ENCODE data around the gene RAB8B. TPM values are rescaled to one million over a fixed set of nuclear protein-coding genes. Genes with fewer than 3 reads are reported as not detected.

Gene RAB8B
- total and polyA plus RNA-seq, 7 donors: 2.5 to 18.1 (median 5.4) TPM

GRCh38 chr15:63292241-63292640, 102.8 kb downstream of the RAB8B start:
- intact Hi-C loops (cut with DNase I): no loop called here
- Histone ChIP-seq H3K27me3 (ENCODE audit: insufficient read depth in 3 of 3, low read length in 2 of 3) (no peaks in the 10 kb centered on the region), H3K4me1 (peaks cover 7% of the 10 kb centered on the region), H3K36me3 (ENCODE audit: insufficient read depth in 1 of 2, low read depth in 1 of 2) (peaks cover 0 to 14% of the 10 kb centered on the region in 2 donors), H3K27ac (no peak overlapping the region), H3K4me3 (no peak overlapping the region), H3K9me3 (no peaks in the 10 kb centered on the region)
- no peak for DNase-seq
- 96 to 97% (median 97%) methylated on average over 3 of the region's 3 CpGs for WGBS, 3 donors
- ATAC-seq: no peak
- no peak for TF ChIP-seq CTCF (IDR thresholded peaks at IDR 0.05)

- H3K4me3 ChIP-seq: no peak overlapping the region
- no peak for ATAC-seq
- WGBS, 3 donors: 95 to 98% (median 97%) methylated on average over 5 of the region's 5 CpGs
- H3K9me3 ChIP-seq: no peaks in the 10 kb centered on the region
- DNase-seq: no peak
- H3K36me3 ChIP-seq (ENCODE audit: insufficient read depth in 1 of 2, low read depth in 1 of 2): peaks cover 0 to 19% of the 10 kb centered on the region in 2 donors
- no peaks in the 10 kb centered on the region for H3K27me3 ChIP-seq (ENCODE audit: insufficient read depth in 3 of 3, low read length in 2 of 3)
- H3K4me1 ChIP-seq: peaks cover 7% of the 10 kb centered on the region
- intact Hi-C loops (cut with DNase I): no loop called here
- no peak for TF ChIP-seq CTCF (IDR thresholded peaks at IDR 0.05)
- no peak overlapping the region for H3K27ac ChIP-seq
These were observed 103.4 kb downstream of the RAB8B start for GRCh38 chr15:63292771-63293170.

GRCh38 chr15:63294359-63294758, 105.0 kb downstream of the RAB8B start:
- Histone ChIP-seq H3K36me3 (ENCODE audit: insufficient read depth in 1 of 2, low read depth in 1 of 2) (peaks cover 0 to 28% of the 10 kb centered on the region in 2 donors), H3K9me3 (no peaks in the 10 kb centered on the region), H3K27me3 (ENCODE audit: insufficient read depth in 3 of 3, low read length in 2 of 3) (no peaks in the 10 kb centered on the region), H3K27ac (no peak overlapping the region), H3K4me1 (peaks cover 7% of the 10 kb centered on the region), H3K4me3 (no peak overlapping the region)
- DNase-seq: no peak
- ATAC-seq: no peak
- 92 to 94% (median 94%) methylated on average over 3 of the region's 3 CpGs for WGBS, 3 donors
- intact Hi-C loops (cut with DNase I): no loop called here
- TF ChIP-seq CTCF (IDR thresholded peaks at IDR 0.05): no peak

- intact Hi-C loops (cut with DNase I): no loop called here
- no peak for DNase-seq
- Histone ChIP-seq H3K27me3 (ENCODE audit: insufficient read depth in 3 of 3, low read length in 2 of 3) (no peaks in the 10 kb centered on the region), H3K9me3 (no peaks in the 10 kb centered on the region), H3K4me3 (no peak overlapping the region), H3K36me3 (ENCODE audit: insufficient read depth in 1 of 2, low read depth in 1 of 2) (peaks cover 0 to 25% of the 10 kb centered on the region in 2 donors), H3K4me1 (peaks cover 7% of the 10 kb centered on the region), H3K27ac (no peak overlapping the region)
- TF ChIP-seq CTCF (IDR thresholded peaks at IDR 0.05): no peak
- no peak for ATAC-seq
These were observed 105.9 kb downstream of the RAB8B start for GRCh38 chr15:63295341-63295740.

GRCh38 chr15:63296195-63296594, 106.8 kb downstream of the RAB8B start:
- ATAC-seq: no peak
- peaks cover 6% of the 10 kb centered on the region for H3K4me1 ChIP-seq
- peaks cover 0 to 28% of the 10 kb centered on the region in 2 donors for H3K36me3 ChIP-seq (ENCODE audit: insufficient read depth in 1 of 2, low read depth in 1 of 2)
- WGBS, 3 donors: 67 to 72% (median 67%) methylated on average over 6 of the region's 6 CpGs
- no peaks in the 10 kb centered on the region for H3K27me3 ChIP-seq (ENCODE audit: insufficient read depth in 3 of 3, low read length in 2 of 3)
- no peak for TF ChIP-seq CTCF (IDR thresholded peaks at IDR 0.05)
- DNase-seq: no peak
- no peak overlapping the region for H3K4me3 ChIP-seq
- no peak overlapping the region for H3K27ac ChIP-seq
- intact Hi-C loops (cut with DNase I): no loop called here
- H3K9me3 ChIP-seq: no peaks in the 10 kb centered on the region

All from psoas muscle (tissue), 8 donors.